Esophagus squamous epithelium (tissue), 5 donors: ENCODE measurements around the gene PLEKHA3. TPM values are rescaled to one million over a fixed set of nuclear protein-coding genes. Genes with fewer than 3 reads are reported as not detected.
"Not testable (repeated sequence)": the region's sequence is repeated elsewhere in the genome, so short reads cannot be mapped to it uniquely, and the experiment has no call there.

ENCODE experiments used
- DNase-seq: peaks from one replicate; lab custom pipeline; 2025; lab: John Stamatoyannopoulos, UW
- H3K27ac ChIP-seq, 4 donors: fragments of 200-600 bp; sonication (generic); one replicate each; pipeline ENCODE4 v1.5.1; 2016 to 2019; ENCODE audit warnings: mild to moderate bottlenecking in 1 of 4
- H3K27me3 ChIP-seq, 4 donors: fragments of 200-600 bp; sonication (generic); 1 replicate in 3 of 4; 2 replicates in 1 of 4; pipeline versions ENCODE4 v1.5.1 to v1.6.0; 2017 to 2021; ENCODE audit warnings: antibody characterized with exemption in 1 of 4
- H3K36me3 ChIP-seq, 3 donors: fragments of 200-600 bp; sonication (generic); one replicate each; pipeline ENCODE4 v1.5.1; 2016 to 2019
- H3K4me1 ChIP-seq, 3 donors: fragments of 200-600 bp; sonication (generic); one replicate each; pipeline ENCODE4 v1.5.1; 2017 to 2019
- H3K4me3 ChIP-seq, 4 donors: fragments of 200-600 bp; sonication (generic); 1 replicate in 3 of 4; 2 replicates in 1 of 4; pipeline ENCODE4 v1.5.1; 2016 to 2019; ENCODE audit warnings: mild to moderate bottlenecking in 2 of 4, moderate library complexity in 1 of 4
- H3K9me3 ChIP-seq, 3 donors: fragments of 200-600 bp; sonication (generic); one replicate each; pipeline ENCODE4 v1.5.1; 2016 to 2019
- CTCF ChIP-seq, 6 experiments: fragments of 450-650 bp in 4 of 6; fragments of 200-600 bp in 2 of 6; sonication (generic) in 2 of 6; IDR thresholded peaks; one replicate each; pipeline ENCODE4 v1.5.1; 2016 to 2019; ENCODE audit warnings: antibody characterized with exemption in 6 of 6, mild to moderate bottlenecking in 4 of 6, moderate library complexity in 4 of 6
- POLR2A ChIP-seq, 4 donors: fragments of 450-650 bp; IDR thresholded peaks; one replicate each; pipeline ENCODE4 v1.6.1; 2017; ENCODE audit warnings: antibody characterized with exemption in 4 of 4, mild to moderate bottlenecking in 4 of 4, moderate library complexity in 3 of 4
- WGBS, 2 donors: methylation state at CpG; one replicate each; pipeline ENCODE4 v1.1.5; 2018; 5-methylcytosine and 5-hydroxymethylcytosine counted together
- intact Hi-C: fragments of 100-400 bp; cut with DNase I; formaldehyde crosslinking; loops from one replicate; pipeline ENCODE4 v1.15.0; 2022
- total RNA-seq, 4 donors: library from RNA; depleted of rRNA; stranded (reverse); fragments of >200 nt; gene quantifications; one replicate each; pipeline ENCODE4 v1.1.0, GENCODE V29; 2016
- donor health status: DM: yes; HTN: yes; CAD: no.

Gene PLEKHA3
- total RNA-seq, 4 donors from 2014 or later = 3.2 to 12.2 (median 7.2) TPM

- DNase-seq = no peak
- H3K4me1 ChIP-seq = peaks cover 7 to 37% (median 13%) of the 10 kb centered on the region in 3 donors
- 74% methylated on average over 5 of the region's 5 CpGs for WGBS, 2 donors
Measured at GRCh38 chr2:178452870-178453269, 27.4 kb upstream of the PLEKHA3 start.

GRCh38 chr2:178455947-178456346 lies 24.3 kb upstream of the PLEKHA3 start:
- Histone ChIP-seq H3K36me3 (no peaks in the 10 kb centered on the region), H3K27me3 (no peaks in the 10 kb centered on the region), H3K9me3 (no peaks in the 10 kb centered on the region), H3K4me3 (no peak overlapping the region), H3K4me1 (peaks cover 0 to 12% (median 0%) of the 10 kb centered on the region in 3 donors), H3K27ac (no peak overlapping the region)
- intact Hi-C loops = no loop called here
- no peak for TF ChIP-seq POLR2A (IDR thresholded peaks at IDR 0.05)
- TF ChIP-seq CTCF (IDR thresholded peaks at IDR 0.05) = no peak
- no peak for DNase-seq
- WGBS, 2 donors = 92% methylated on average over 5 of the region's 5 CpGs

More at GRCh38 chr2:178452870-178453269, 27.4 kb upstream of the PLEKHA3 start:
- no peak for TF ChIP-seq CTCF (IDR thresholded peaks at IDR 0.05)
- no peaks in the 10 kb centered on the region for H3K27me3 ChIP-seq
- H3K4me3 ChIP-seq = no peak overlapping the region
- no peak overlapping the region for H3K27ac ChIP-seq
- H3K9me3 ChIP-seq = no peaks in the 10 kb centered on the region
- H3K36me3 ChIP-seq = peaks cover 0 to 9% (median 0%) of the 10 kb centered on the region in 3 donors
- intact Hi-C loops = no loop called here

- Histone ChIP-seq H3K9me3 (no peaks in the 10 kb centered on the region), H3K27me3 (no peaks in the 10 kb centered on the region), H3K4me1 (peaks cover 0 to under 1% (median 0%) of the 10 kb centered on the region in 3 donors), H3K36me3 (no peaks in the 10 kb centered on the region), H3K4me3 (no peak overlapping the region), H3K27ac (no peak overlapping the region)
- no peak for TF ChIP-seq POLR2A (IDR thresholded peaks at IDR 0.05)
- TF ChIP-seq CTCF (IDR thresholded peaks at IDR 0.05) = no peak
- no peak for DNase-seq
- intact Hi-C loops = no loop called here
- 92 to 97% methylated on average over 4 to 11 of the region's 11 CpGs for WGBS, 2 donors
Measured at GRCh38 chr2:178457390-178457886, 22.8 kb upstream of the PLEKHA3 start.

- 87 to 88% methylated on average over 6 to 7 of the region's 7 CpGs for WGBS, 2 donors
- intact Hi-C loops = no loop called here
- no peak for DNase-seq
- no peak for TF ChIP-seq POLR2A (IDR thresholded peaks at IDR 0.05)
- no peak for TF ChIP-seq CTCF (IDR thresholded peaks at IDR 0.05)
- Histone ChIP-seq H3K4me3 (no peak overlapping the region), H3K9me3 (no peaks in the 10 kb centered on the region), H3K27ac (no peak overlapping the region), H3K4me1 (peaks cover 0 to 7% (median 3%) of the 10 kb centered on the region in 3 donors), H3K36me3 (peaks cover 0 to 16% (median 0%) of the 10 kb centered on the region in 3 donors), H3K27me3 (no peaks in the 10 kb centered on the region)
Measured at GRCh38 chr2:178469219-178469849, 10.9 kb upstream of the PLEKHA3 start.

GRCh38 chr2:178471313-178471712 lies 8.9 kb upstream of the PLEKHA3 start:
- intact Hi-C loops = not testable (repeated sequence)
- WGBS, 2 donors = 86 to 90% methylated on average over 3 to 5 of the region's 5 CpGs

More at GRCh38 chr2:178471313-178471712, 8.9 kb upstream of the PLEKHA3 start:
- not testable (repeated sequence) for H3K4me1 ChIP-seq, H3K4me3 ChIP-seq, H3K27ac ChIP-seq, H3K9me3 ChIP-seq, H3K27me3 ChIP-seq, DNase-seq
- peaks cover 0 to 11% (median 0%) of the 10 kb centered on the region in 3 donors for H3K36me3 ChIP-seq
